ENCODE results near the gene KISS1R.
"Not testable (repeated sequence)": the region's sequence is repeated elsewhere in the genome, so short reads cannot be mapped to it uniquely, and the experiment has no call there.

KISS1R gene

DNA sequence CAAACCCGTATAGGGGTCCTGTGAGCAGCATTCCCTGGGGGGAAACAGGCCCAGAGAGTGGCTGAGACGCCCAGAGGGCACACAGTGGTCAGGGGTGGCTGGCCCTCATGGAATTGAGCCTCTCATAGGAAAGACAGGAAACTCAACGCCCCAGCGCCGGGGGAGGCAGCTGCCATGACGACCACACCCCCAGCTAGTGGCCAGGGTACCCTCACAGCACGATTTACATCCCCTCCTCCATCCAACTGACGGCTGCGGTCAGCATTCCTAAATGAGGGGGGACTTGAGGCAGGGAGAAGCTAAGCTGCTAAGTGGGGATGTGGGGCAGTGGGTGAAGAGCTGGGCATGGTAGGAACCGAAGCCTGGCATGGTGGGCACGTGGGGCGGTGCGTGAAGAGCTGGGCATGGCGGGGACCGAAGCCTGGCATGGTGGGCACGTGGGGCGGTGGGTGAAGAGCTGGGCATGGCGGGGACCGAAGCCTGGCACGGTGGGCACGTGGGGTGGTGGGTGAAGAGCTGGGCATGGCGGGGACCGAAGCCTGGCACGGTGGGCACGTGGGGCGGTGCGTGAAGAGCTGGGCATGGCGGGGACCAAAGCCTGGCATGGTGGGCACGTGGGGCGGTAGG, 34.1 kb upstream of the KISS1R start:
- no peak for DNase-seq

DNA sequence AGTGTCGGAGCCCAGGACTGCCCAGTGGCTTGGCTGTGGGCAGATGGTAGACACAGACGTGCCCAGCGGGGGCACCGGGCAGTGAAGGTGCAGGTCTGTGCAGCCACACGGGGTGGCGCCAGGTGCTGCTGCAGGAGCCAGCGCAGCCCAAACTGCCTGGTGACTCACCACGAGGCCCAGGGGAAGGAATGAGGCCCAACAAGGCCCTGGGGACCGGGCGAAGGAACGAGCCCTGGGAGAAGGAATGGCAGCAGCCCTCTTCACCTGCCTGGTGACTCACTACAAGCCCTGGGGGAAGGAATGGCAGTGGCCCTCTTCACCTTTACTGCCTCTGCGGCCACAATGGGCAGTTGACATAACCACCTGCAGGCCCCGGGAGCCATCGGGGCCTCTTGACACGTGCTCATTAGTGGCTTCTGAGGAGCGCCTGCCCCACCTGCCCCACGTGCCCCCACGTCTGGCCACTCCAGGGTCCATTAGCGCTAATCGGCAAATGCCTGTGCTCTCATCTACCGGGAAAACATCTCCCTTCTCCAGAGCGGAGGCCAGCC, 33.4 kb upstream of the KISS1R start:
- no peak for DNase-seq

DNA sequence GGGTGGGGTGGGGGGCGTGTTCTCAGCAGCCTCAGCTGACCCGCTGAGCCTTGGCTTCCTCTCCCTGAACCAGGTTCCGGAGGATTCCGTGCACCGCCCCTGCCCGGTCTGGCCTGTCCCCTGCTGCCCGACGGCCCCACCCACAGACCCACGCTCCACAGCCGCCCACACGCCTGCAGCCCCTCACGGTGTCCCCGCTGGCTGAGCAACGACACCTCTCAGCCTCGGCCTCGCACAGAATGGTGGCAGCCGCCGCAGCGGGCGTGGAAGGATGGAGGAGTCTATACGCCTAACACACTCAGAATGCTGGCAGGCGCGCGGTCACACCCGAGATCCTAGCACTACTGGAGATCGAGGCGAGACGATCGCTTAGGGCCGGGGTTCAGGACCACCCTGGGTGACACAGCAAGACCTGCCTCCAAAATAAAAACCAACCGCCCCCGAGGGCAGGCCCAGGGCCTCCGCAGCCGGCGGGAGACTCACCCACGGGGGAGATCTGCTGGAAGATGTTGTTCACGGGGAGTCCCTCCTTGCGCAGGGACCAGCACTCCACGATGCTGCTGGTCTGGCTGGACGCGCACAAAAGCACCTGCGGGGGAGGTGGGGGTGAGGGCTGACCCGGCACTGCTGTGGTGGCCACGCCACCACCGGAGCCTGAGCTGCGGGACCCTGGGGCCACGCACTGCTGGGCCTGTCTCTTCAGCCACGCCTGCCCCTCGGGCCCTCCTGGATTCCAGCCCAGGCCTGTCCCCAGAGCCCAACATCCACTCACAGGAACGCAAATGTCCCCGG, 32.5 kb upstream of the KISS1R start:
- DNase-seq: no peak

DNA sequence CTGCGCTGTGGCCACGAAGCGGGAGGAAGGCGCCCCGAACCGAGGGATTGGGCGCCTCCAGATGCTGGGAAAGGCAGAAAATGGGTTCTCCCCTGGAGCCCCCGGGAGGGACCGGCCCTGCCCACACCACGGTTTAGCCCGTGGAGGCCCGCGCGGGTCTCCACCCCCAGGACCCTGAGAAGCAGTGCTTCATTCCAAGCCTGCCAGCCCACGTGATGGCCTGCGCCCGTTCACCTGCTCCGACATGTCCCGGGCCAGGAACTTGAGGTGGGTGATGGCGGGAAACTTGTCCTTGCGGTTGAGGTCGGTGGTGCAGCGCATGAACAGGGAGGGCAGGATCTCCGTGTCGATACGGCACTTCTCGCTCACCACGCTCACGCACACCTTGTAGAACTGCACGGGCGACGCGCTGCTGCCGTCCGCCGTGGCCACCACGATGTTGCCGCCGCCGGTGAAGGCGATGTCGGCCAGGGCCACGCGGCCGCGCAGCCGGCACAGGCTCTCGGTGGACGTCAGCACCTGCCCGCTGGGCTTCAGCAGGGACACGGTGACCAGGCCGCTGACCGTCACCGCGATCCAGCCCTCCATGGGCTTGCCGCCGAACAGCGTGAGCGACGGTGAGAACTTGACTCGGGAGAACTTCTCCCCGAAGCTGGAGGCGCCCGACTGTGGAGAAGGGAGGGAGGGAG, 31.5 kb upstream of the KISS1R start:
- no peak for DNase-seq

DNA sequence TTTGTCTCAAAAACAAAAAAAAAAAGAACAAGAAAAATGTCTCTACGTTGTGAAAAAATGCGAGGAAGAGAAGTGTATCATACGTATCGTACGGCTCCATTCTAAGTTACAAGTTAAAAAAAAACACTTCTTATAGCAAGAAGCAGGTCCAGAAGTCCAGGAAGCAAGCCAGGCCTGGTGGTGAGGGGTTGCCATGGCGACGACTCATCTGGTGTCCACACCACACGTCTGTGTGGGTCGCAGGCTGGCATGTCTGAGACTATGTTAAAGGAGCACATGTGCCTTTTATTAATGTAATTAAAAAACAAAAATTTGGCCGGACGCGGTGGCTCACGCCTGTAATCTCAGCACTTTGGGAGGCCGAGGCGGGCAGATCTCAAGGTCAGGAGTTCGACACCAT, 30.1 kb upstream of the KISS1R start:
- no peak for DNase-seq

DNA sequence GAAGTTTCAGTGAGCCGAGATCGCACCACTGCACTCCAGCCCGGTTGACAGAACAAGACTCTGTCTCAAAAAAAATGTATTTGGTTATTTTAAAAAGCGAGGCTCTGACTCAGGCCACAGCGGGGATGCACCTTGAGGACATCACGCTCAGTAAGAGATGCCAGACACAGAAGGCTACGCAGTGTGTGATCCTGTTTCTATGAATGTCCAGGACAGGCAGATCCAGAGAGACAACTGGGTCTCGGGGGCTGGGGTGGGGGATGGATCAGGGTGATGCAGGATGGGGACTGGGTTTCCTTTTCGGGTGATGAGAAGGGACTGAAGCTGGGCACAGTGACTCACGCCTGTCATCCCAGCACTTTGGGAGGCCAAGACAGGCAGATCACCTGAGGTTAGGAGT, 29.5 kb upstream of the KISS1R start:
- DNase-seq: no peak

DNA sequence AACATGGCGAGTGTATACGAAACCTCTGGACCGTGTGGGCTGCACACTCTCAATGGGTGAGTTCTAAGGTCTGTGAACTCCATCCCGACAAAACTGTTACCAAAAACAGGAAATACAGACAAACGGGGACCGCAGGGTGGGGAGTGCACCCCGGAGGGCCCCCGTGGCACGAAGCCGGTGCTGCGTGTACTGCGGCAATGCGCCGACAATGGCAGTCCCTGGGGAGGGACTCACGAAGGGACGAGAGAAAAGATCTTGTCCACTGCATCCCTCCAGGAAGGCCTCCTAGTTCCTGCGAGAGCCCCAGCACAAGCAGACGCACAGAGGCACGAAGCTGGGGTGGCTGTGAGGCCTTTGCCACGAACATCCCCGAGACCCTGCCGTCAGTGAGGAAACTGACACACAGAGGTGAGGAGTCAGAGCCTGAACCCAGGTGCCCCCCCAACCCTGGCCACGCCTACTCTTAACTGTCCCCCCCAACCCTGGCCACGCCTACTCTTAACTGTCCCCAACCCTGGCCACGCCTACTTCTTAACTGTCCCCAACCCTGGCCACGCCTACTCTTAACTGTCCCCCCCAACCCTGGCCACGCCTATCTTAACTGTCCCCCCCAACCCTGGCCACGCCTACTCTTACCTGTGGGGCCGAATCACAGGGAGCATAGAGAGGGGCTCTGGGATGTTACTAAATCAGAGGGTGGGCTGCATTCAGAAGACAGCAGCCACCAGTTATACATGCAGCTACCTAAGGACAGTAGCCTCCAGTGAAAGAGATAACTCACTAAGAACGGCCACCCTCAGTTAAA, 28.4 kb upstream of the KISS1R start:
- peak; percentile 39 for DNase-seq

DNA sequence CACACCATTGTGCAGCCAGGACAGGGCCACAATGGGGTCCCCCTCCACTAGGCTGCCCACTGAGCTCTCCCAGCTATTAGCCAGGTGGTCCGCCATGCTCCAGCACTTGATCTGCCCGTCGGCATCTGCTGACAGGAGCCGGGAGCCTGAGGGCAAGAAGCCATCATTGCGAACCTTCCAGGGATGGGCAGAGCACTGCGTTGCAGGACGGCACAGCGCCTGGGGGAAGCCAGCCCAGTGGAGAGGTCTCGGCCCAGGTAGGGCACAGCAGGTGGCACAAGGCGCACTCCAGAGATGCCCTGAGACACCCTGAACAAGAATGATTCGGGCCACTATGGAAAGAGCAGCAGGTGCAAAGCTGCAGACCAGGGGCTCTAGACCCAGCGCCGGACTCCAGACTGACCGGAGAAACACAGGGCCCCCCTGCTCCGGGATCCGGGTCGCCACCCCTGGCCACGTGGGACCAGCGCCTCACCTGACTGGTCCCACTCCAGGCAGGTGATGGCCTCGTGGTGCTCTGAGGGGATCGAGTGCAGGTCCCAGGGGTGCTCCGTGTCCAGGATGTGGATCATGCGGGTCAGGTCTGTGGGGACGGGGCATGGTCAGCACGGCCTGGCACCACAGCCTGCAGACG, 27.4 kb upstream of the KISS1R start:
- no peak for DNase-seq

DNA sequence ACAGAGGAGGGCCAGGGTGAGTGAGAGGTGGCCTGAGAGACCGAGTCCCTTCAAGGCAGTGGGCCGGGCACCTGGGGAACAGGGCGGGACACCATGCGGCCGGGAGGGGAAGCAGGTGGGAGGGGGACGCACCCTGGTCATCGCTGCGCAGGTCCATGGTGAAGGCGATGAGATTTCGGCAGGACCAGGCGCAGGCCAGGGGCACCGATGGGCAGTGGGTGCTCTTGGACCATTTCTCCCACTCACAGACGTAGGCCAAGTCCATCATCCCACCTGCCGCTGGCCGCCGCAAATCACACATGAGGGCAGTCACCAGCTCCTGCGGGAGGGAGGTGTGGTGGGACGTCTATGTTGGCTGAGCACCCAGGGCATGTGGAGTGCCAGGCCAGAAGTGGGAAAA, 26.3 kb upstream of the KISS1R start:
- DNase-seq: no peak

DNA sequence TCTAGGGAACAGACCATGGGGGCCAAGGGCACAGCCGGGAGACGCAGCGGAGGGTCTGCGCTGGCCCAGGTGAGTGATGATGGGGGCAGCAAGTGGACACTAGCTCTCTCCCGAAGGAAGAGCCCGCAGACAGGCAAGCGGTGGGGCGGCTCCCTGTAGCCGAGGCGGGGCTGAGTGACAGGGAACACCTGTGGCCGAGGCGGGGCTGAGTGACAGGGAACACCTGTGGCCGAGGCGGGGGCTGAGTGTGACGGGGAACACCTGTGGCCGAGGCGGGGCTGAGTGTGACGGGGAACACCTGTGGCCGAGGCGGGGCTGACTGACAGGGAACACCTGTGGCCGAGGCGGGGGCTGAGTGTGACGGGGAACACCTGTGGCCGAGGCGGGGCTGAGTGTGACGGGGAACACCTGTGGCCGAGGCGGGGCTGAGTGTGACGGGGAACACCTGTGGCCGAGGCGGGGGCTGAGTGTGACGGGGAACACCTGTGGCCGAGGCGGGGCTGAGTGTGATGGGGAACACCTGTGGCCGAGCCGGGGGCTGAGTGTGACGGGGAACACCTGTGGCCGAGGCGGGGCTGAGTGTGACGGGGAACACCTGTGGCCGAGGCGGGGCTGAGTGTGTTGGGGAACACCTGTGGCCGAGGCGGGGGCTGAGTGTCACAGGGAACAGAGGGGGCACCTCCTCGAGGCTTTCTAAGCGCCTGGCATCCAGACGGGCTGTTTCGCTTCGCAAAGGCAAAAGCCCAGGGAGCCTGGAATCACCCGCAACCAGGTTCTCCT, 25.5 kb upstream of the KISS1R start:
- DNase-seq: not testable (repeated sequence)

DNA sequence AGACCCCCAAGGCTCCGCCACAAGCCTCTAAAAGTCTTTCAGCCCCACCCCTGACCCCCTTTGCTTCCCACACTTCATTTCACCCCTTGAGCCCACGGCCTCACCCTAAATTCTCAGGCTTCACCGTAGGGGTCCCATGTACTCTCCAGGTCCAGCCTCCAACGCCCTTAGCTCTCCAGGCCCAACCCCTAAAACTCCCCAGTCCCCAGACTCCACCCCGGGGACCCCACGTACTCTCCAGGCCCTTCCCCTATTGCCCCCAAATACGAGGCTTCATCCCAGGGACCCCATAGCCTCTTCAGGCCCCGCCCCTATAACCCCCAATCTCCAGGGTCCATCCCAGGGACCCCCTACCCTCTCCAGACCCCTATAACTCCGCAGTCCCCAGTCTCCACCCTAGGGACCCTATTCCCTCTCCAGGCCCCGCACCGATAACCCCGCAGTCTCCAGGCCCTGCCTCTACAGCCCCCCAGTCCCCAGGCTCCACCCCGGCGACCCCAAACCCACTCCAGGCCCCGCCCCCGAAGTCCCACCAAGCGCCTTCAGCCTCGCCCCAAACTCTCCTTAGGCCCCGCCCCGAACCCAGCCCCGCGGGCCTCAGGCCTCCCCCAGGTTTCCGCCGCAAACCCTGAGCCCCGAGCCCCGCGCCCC, 24.8 kb upstream of the KISS1R start:
- no peak for DNase-seq

DNA sequence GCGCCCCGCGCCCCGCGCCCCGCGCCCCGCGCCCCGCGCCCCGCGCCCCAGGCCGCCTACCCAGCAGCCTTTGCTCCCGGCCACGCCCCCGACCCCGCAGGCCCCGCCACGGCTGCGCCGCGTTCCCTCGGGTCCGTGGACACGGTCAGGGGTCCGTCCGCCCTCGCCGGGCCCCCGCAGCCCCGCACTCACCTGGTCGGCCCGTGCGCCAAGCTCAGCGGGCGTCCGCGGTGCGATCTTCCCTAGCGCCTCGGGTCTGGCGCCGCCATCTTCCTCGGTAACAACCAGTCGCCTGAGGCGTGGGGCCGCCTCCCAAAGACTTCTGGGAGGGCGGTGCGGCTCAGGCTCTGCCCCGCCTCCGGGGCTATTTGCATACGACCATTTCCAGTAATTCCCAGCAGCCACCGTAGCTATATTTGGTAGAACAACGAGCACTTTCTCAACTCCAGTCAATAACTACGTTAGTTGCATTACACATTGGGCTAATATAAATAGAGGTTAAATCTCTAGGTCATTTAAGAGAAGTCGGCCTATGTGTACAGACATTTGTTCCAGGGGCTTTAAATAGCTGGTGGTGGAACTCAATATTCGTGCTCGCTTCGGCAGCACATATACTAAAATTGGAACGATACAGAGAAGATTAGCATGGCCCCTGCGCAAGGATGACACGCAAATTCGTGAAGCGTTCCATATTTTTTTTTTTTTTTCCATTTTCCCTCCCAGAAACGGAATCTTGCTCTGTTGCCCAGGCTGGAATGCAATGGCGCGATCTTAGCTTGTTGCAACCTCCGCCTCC, 24.0 kb upstream of the KISS1R start, which contains the start of the genes MED16 and RNU6-9:
MED16 (minus strand) TSS at position 294 of the 796 bp plus-strand sequence. CDS start 2,056 bp downstream, outside the sequence.
RNU6-9 (plus strand) TSS at position 591 of the 796 bp plus-strand sequence.
- DNase-seq: peak; percentile 87

DNA sequence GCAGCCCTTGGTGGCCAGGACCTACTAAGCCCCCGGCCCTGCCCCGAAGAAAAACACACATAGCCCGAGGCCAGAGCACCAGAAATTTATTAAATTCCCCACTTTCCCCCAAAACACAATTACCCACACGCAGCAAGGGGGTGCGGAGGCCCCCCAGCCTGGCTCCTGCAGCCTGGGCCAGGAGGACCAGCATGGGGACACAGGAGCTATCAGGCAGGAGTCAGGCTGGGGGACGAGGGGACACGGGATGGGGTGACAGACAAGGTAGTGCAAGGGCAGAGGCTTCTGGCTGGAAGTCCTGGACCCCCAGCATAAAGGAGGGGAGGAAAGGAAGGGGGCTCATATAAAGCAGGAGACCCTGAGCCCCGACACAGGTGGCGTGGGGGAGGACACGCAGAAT, 20.7 kb upstream of the KISS1R start:
- no peak for DNase-seq

DNA sequence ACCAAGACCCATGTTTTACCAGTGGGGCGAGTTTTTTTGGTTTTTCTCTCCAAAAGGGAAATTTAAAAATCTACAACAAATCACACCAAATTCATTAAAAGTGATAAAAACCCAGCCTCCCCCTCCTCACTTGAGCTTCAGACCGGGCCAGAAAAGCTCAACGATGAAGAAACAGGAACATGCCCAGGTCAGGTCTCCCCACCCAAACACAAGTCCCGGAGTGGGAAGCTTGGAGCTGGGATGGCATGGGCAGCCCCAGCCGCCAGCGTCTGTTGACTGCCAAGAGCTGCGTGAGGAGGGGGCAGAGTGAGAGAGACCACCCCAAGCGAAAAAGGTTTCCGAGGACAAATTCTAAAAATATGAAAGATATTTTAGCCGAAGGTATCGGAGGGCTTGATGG, 20.1 kb upstream of the KISS1R start:
- no peak for DNase-seq

DNA sequence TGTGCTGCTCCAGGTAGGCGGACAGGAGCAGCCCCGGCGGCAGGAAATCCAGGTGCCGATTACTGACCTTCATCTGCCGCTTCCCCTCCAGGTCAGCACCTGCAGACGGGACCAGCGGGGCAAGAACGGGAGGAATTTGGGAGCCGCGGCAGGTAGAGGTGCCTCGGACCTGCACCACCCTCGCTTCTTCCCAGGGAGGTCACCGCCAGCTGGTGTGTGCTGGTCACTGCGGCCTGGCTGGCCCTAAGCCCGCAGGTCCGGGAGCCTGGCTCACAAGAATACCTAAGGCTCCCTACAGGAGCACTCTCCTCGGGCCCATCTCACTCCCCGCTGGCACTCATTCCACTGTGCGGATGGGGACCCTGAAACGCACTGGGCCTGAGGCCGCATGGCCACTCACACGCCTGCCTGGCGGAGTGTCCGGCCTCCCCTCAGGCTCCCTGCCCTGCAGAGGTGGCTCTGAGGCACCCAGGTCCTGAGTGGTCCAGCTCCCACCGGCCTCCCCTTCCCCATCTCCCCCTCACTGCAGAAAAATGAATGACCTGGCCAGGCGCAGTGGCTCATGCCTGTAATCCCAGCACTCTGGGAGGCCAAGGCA, 19.6 kb upstream of the KISS1R start:
- DNase-seq: no peak

DNA sequence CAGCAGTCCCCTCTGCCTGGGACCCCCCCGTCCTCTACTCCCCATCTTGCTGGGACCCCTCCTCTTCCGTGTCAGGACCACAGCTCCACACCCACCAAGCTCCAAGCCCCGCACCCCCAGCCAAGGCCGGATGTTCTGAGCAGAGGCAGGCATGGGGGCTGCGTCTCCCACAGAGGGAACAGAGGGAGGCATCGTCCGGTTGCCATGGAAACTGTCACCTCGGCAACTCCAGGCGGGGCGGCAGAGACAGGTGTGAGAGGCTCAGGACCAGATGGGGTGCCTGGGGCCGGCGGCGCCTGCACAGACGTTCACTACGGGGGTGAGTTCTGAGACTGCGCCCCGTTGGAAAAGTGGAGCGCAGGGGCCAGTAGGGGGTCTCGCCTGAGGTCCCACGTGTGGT, 18.5 kb upstream of the KISS1R start:
- no peak for DNase-seq

DNA sequence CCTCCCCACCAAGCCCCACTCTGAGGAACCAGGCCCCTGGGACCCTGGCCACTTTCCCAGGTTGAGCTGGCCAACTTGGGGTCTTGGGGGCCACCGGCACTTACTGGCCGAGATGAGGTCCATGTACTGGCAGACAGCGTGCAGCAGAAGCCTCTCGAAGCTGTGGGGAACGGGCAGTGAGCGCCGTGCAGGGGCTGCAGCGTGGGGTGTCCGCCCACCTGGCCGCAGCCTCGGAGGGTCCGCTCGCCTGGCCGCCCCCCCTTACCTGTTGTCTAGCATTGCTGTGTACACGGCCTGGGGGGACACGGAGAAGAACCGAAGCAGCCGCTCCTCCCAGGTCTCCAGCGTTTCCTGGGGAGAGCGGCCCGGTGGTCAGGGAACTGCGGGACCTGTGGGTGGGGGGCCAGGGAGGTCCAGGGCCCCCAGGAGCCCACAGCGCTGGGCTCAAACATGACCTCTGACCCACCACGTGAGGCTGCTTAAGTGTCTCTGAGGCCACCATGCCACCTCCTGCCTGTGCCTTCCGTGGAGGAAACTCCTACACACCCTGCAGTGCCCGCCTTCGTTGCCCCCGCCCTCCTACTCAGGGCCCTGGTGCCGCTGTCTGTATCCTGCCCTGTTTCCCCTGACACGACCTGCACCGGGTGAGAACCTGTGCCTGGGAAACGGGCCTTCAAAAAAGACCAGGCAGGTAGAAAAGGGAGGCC, 17.6 kb upstream of the KISS1R start:
- DNase-seq: no peak

DNA sequence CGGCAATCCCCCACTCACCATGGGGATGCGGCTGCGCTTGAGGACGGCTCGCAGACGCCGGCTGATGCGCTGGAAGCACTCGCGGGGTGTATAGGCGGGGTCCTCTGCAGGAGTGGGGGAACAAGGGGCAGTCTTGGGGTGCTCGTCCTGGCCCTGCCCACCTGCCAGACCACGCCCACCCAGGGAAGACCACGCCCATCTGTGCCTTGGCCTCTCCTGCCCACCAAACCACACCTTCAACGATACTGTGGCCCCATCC, 17.2 kb upstream of the KISS1R start:
- DNase-seq: no peak

Data from effector CD4-positive, alpha-beta T cell (primary cell).